Testis (tissue), 3 donors: Measurements from ENCODE around the gene MAML2. TPM values are rescaled to one million over a fixed set of nuclear protein-coding genes. Genes with fewer than 3 reads are reported as not detected.
A peak's percentile ranks its signal among the peaks of the same experiment; 100 is the strongest.

ENCODE experiments used
- DNase-seq: peaks from one replicate; pipeline ENCODE4 v3.0.0-alpha.2; 2019
- H3K27ac ChIP-seq, 2 donors: fragments of 200-600 bp; sonication (generic); one replicate each; pipeline ENCODE4 v1.5.1; 2019
- H3K27me3 ChIP-seq: fragments of 200-600 bp; sonication (generic); one replicate; pipeline ENCODE4 v1.5.1; 2019
- H3K36me3 ChIP-seq: fragments of 200-600 bp; sonication (generic); one replicate; pipeline ENCODE4 v1.5.1; 2017; ENCODE audit warnings: low read depth; ENCODE audit errors: missing control alignments
- H3K4me1 ChIP-seq: fragments of 200-600 bp; sonication (generic); one replicate; pipeline ENCODE4 v1.5.1; 2019
- H3K4me3 ChIP-seq, 2 donors: fragments of 200-600 bp; sonication (generic); one replicate each; pipeline ENCODE4 v1.5.1; 2017 to 2019
- H3K9me3 ChIP-seq: fragments of 200-600 bp; sonication (generic); one replicate; pipeline ENCODE4 v1.5.1; 2017
- POLR2A ChIP-seq: fragments of 450-650 bp; IDR thresholded peaks from one replicate; pipeline ENCODE4 v1.6.1; 2017; ENCODE audit warnings: antibody characterized with exemption, mild to moderate bottlenecking, moderate library complexity
- WGBS, 2 donors: methylation state at CpG; one replicate each; pipeline ENCODE4 v1.1.5; 2018; 5-methylcytosine and 5-hydroxymethylcytosine counted together
- intact Hi-C: fragments of 100-400 bp; cut with DNase I; formaldehyde crosslinking; loops from one replicate; pipeline ENCODE4 v1.15.1; 2023; ENCODE audit warnings: low total_unique reads
- polyA plus RNA-seq: library from polyadenylated mRNA; stranded (reverse); fragments of 350-450 nt; fragmentation: Illumina TruSeq; extraction: RNeasy Lipid Tissue Mini Kit (QIAGEN cat#74804); gene quantifications from one replicate; pipeline ENCODE4 v1.2.3, GENCODE V29; 2014; ENCODE audit warnings: low read depth, low replicate concordance; ENCODE audit not compliant: insufficient read depth
- total RNA-seq, 2 donors: library from RNA; depleted of rRNA; stranded (reverse); fragments of >200 nt; gene quantifications; one replicate each; pipeline ENCODE4 v1.2.3, GENCODE V29; 2016
- TF ChIP-seq, protein P1 (sequence below), 3 experiments: fragments of 450-650 bp in 2 of 3; fragments of 200-600 bp in 1 of 3; sonication (generic) in 1 of 3; IDR thresholded peaks; one replicate each; pipeline ENCODE4 v1.5.1; 2016 to 2019; ENCODE audit warnings: antibody characterized with exemption in 3 of 3, mild to moderate bottlenecking in 2 of 3, moderate library complexity in 1 of 3

MAML2 gene
- total and polyA plus RNA-seq, 3 donors from 2014 or later, result 5.1 to 23.6 (median 17.6) TPM

DNA sequence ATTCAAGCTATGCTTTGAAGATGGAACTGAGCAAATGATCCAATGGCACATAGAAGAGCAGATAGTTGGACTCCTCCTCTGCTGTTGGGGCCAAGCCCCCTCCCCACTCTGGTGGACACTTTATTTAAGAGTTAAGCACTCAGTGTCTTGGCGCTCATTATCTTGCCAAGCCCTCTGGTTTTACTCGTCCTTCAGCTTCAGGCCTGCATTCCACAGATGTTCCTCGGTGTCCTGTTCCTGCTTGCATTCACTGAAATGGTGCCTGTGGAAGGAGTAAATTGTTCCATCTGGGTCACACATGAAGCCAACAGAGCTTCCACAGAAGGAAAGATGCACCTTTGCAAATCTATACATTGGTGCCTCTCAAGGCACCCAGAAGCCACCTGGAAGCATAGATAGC lies 26.1 kb downstream of the MAML2 start:
- no peaks in the 10 kb centered on the region for H3K36me3 ChIP-seq
- no peak for TF ChIP-seq POLR2A
- no peak for DNase-seq
- intact Hi-C loops, result no loop called here
- peak overlapping the region in 1 of 2 donors; percentile 37 for H3K27ac ChIP-seq
- H3K9me3 ChIP-seq, result no peaks in the 10 kb centered on the region
- no peaks in the 10 kb centered on the region for H3K27me3 ChIP-seq
- no peak overlapping the region for H3K4me3 ChIP-seq
- 25 to 44% methylated on average over 3 of the region's 3 CpGs for WGBS, 2 donors
- peaks cover 54% of the 10 kb centered on the region for H3K4me1 ChIP-seq

DNA sequence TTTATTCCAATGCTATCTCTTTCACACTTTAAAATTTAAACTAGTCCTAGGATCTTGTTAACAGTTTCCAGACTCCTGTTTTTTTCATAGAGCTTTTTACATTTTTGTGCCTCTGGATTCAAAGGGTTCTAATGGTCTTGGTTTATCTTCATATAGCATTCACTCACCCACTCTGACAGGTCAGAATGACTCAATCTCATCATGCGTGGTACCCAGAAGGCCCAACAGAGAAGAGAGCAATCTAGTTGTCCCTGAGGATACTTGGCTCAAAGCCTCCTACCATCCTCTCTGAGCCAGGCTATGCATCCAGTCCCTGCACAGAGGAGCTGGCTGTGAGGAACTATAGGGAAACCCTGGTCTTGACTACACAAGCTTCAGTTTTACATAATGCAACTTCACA lies 27.5 kb downstream of the MAML2 start:
- intact Hi-C loops, result no loop called here
- Histone ChIP-seq H3K27me3 (no peaks in the 10 kb centered on the region), H3K9me3 (no peaks in the 10 kb centered on the region), H3K27ac (no peak overlapping the region), H3K36me3 (no peaks in the 10 kb centered on the region), H3K4me1 (peaks cover 47% of the 10 kb centered on the region), H3K4me3 (no peak overlapping the region)
- 73 to 95% methylated on average over 1 of the region's 1 CpG for WGBS, 2 donors
- no peak for DNase-seq
- no peak for TF ChIP-seq POLR2A
- TF ChIP-seq, protein P1, sequence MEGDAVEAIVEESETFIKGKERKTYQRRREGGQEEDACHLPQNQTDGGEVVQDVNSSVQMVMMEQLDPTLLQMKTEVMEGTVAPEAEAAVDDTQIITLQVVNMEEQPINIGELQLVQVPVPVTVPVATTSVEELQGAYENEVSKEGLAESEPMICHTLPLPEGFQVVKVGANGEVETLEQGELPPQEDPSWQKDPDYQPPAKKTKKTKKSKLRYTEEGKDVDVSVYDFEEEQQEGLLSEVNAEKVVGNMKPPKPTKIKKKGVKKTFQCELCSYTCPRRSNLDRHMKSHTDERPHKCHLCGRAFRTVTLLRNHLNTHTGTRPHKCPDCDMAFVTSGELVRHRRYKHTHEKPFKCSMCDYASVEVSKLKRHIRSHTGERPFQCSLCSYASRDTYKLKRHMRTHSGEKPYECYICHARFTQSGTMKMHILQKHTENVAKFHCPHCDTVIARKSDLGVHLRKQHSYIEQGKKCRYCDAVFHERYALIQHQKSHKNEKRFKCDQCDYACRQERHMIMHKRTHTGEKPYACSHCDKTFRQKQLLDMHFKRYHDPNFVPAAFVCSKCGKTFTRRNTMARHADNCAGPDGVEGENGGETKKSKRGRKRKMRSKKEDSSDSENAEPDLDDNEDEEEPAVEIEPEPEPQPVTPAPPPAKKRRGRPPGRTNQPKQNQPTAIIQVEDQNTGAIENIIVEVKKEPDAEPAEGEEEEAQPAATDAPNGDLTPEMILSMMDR (IDR thresholded peaks at IDR 0.05), result no peak

- no peak overlapping the region for H3K4me3 ChIP-seq
- H3K27ac ChIP-seq, result peak overlapping the region in 1 of 2 donors; percentile 15
- H3K27me3 ChIP-seq, result no peaks in the 10 kb centered on the region
- DNase-seq, result no peak
- TF ChIP-seq, protein P1 (IDR thresholded peaks at IDR 0.05), result no peak
- TF ChIP-seq POLR2A, result no peak
- peaks cover 40% of the 10 kb centered on the region for H3K4me1 ChIP-seq
- no peaks in the 10 kb centered on the region for H3K9me3 ChIP-seq
- intact Hi-C loops, result no loop called here
- H3K36me3 ChIP-seq, result no peaks in the 10 kb centered on the region
- WGBS, 2 donors, result 24 to 36% methylated on average over 3 to 4 of the region's 4 CpGs
These were observed 28.5 kb downstream of the MAML2 start for GRCh38 chr11:96314326-96315020.

GRCh38 chr11:96313163-96313562 lies 29.8 kb downstream of the MAML2 start:
- H3K27ac ChIP-seq, result no peak overlapping the region
- no peaks in the 10 kb centered on the region for H3K27me3 ChIP-seq
- 85 to 94% methylated on average over 6 of the region's 6 CpGs for WGBS, 2 donors
- TF ChIP-seq POLR2A, result no peak
- TF ChIP-seq, protein P1 (IDR thresholded peaks at IDR 0.05), result no peak
- peaks cover 30% of the 10 kb centered on the region for H3K4me1 ChIP-seq
- intact Hi-C loops, result no loop called here
- H3K36me3 ChIP-seq, result no peaks in the 10 kb centered on the region
- H3K9me3 ChIP-seq, result no peaks in the 10 kb centered on the region
- DNase-seq, result no peak
- H3K4me3 ChIP-seq, result no peak overlapping the region

DNA sequence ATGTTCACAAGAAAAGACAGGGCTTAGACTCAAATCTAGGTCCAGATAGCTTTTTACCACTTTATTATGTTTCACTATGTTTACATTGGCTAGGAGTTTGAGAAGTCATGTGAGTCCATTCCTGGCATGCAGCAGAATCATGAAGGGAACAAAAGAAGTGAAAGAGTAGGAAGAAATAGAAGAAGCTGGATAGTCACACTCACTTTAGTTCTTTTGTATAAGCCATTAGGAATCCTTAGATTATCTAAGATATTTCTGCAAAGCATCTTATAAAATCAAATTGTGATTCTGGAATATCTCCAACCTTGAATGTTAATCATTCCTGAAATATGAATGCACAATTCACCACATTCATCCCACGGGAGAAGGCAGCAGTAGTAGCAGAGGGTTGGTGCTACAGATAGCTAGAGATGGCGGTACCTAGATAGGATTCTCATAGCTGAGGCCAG lies 31.9 kb downstream of the MAML2 start:
- no peak for DNase-seq
- 45 to 55% methylated on average over 2 of the region's 2 CpGs for WGBS, 2 donors
- Histone ChIP-seq H3K9me3 (no peaks in the 10 kb centered on the region), H3K27ac (no peak overlapping the region), H3K36me3 (no peaks in the 10 kb centered on the region), H3K4me3 (no peak overlapping the region), H3K4me1 (peaks cover 33% of the 10 kb centered on the region), H3K27me3 (no peaks in the 10 kb centered on the region)
- intact Hi-C loops, result no loop called here
- TF ChIP-seq, protein P1 (IDR thresholded peaks at IDR 0.05), result no peak
- no peak for TF ChIP-seq POLR2A
